ENCODE measurements around the gene PSMD8. TPM values are rescaled to one million over a fixed set of nuclear protein-coding genes. Genes with fewer than 3 reads are reported as not detected.

PSMD8 gene
- polyA plus RNA-seq, 3 donors: 148 to 207 (median 179) TPM

- 100% methylated on average over 8 of the region's 8 CpGs for WGBS (ENCODE audit: insufficient coverage)
Measured at GRCh38 chr19:38412491-38412890, 38.1 kb downstream of the PSMD8 start.

GRCh38 chr19:38412961-38413360 lies 38.6 kb downstream of the PSMD8 start:
- Histone ChIP-seq H3K27ac (ENCODE audit: low read depth in 1 of 2, low read length in 2 of 2) (peak overlapping the region in 1 of 2 donors; percentile 5), H3K27me3 (ENCODE audit: control insufficient read depth in 2 of 2, insufficient read depth in 2 of 2, low read length in 2 of 2) (no peaks in the 10 kb centered on the region), H3K9me3 (replicated peaks in 1 of 2; ENCODE audit: control insufficient read depth in 1 of 2, insufficient read depth in 1 of 2, low read length in 2 of 2) (no peaks in the 10 kb centered on the region), H2AFZ (ENCODE audit: insufficient read depth, low read depth, low read length, poor library complexity, severe bottlenecking) (no peak overlapping the region), H3K4me3 (replicated peaks in 1 of 3; ENCODE audit: low read depth in 2 of 3, low read length in 3 of 3) (no peak overlapping the region), H3K9ac (ENCODE audit: insufficient read depth, low read length, poor library complexity, severe bottlenecking) (no peak overlapping the region), H3K79me2 (ENCODE audit: insufficient read depth, low read length) (peaks cover 4% of the 10 kb centered on the region), H3K4me2 (replicated peaks; ENCODE audit: extremely low read depth, low read length, poor library complexity, severe bottlenecking) (no peak overlapping the region), H3K4me1 (ENCODE audit: control insufficient read depth in 1 of 2, insufficient read depth in 2 of 2, low read length in 2 of 2) (peaks cover 12 to 21% of the 10 kb centered on the region in 2 donors), H3K36me3 (replicated peaks in 1 of 2; ENCODE audit: control insufficient read depth in 1 of 2, insufficient read depth in 2 of 2, low read length in 2 of 2) (peaks cover 67 to 86% of the 10 kb centered on the region in 2 donors), H4K20me1 (ENCODE audit: insufficient read depth, low read length) (peaks cover 38% of the 10 kb centered on the region)
- H3K9me3 Mint-ChIP-seq: peaks cover 0 to 6% (median 0%) of the 10 kb centered on the region in 7 donors
- DNase-seq: no peak
- peak overlapping the region in 2 of 7 donors; percentile 20 to 63 for H3K27ac Mint-ChIP-seq
- WGBS (ENCODE audit: insufficient coverage): no CpG with 5 or more reads among the region's 11 CpGs
- peaks cover 25% of the 10 kb centered on the region for H3K4me1 Mint-ChIP-seq
- no peak for TF ChIP-seq CTCF (IDR thresholded peaks at IDR 0.05)
- intact Hi-C loops (cut with micrococcal nuclease): no loop called here
- H3K27me3 Mint-ChIP-seq (ENCODE audit: low read depth in 3 of 3): peaks cover 0 to 3% (median 0%) of the 10 kb centered on the region in 3 donors
- peaks cover 69 to 88% of the 10 kb centered on the region in 2 donors for H3K36me3 Mint-ChIP-seq
- H3K4me3 Mint-ChIP-seq: no peak overlapping the region

More at GRCh38 chr19:38412491-38412890, 38.1 kb downstream of the PSMD8 start:
- H3K27me3 ChIP-seq (ENCODE audit: control insufficient read depth in 2 of 2, insufficient read depth in 2 of 2, low read length in 2 of 2): no peaks in the 10 kb centered on the region
- H4K20me1 ChIP-seq (ENCODE audit: insufficient read depth, low read length): peaks cover 38% of the 10 kb centered on the region
- H3K36me3 ChIP-seq (replicated peaks in 1 of 2; ENCODE audit: control insufficient read depth in 1 of 2, insufficient read depth in 2 of 2, low read length in 2 of 2): peaks cover 67 to 86% of the 10 kb centered on the region in 2 donors
- TF ChIP-seq CTCF (IDR thresholded peaks at IDR 0.05): no peak
- intact Hi-C loops (cut with micrococcal nuclease): no loop called here
- no peak overlapping the region for H3K4me3 Mint-ChIP-seq
- H3K4me1 Mint-ChIP-seq: peaks cover 21% of the 10 kb centered on the region
- peaks cover 0 to 3% (median 0%) of the 10 kb centered on the region in 3 donors for H3K27me3 Mint-ChIP-seq (ENCODE audit: low read depth in 3 of 3)
- no peak overlapping the region for H2AFZ ChIP-seq (ENCODE audit: insufficient read depth, low read depth, low read length, poor library complexity, severe bottlenecking)
- H3K27ac ChIP-seq (ENCODE audit: low read depth in 1 of 2, low read length in 2 of 2): peak overlapping the region in 1 of 2 donors; percentile 5
- H3K9ac ChIP-seq (ENCODE audit: insufficient read depth, low read length, poor library complexity, severe bottlenecking): no peak overlapping the region
- peak overlapping the region in 2 of 7 donors; percentile 23 to 35 for H3K27ac Mint-ChIP-seq
- H3K79me2 ChIP-seq (ENCODE audit: insufficient read depth, low read length): peaks cover 4% of the 10 kb centered on the region
- peaks cover 70 to 89% of the 10 kb centered on the region in 2 donors for H3K36me3 Mint-ChIP-seq
- no peak for DNase-seq
- no peaks in the 10 kb centered on the region for H3K9me3 ChIP-seq (replicated peaks in 1 of 2; ENCODE audit: control insufficient read depth in 1 of 2, insufficient read depth in 1 of 2, low read length in 2 of 2)
- H3K4me1 ChIP-seq (ENCODE audit: control insufficient read depth in 1 of 2, insufficient read depth in 2 of 2, low read length in 2 of 2): peaks cover 9 to 17% of the 10 kb centered on the region in 2 donors
- peaks cover 0 to 6% (median 0%) of the 10 kb centered on the region in 7 donors for H3K9me3 Mint-ChIP-seq
- no peak overlapping the region for H3K4me2 ChIP-seq (replicated peaks; ENCODE audit: extremely low read depth, low read length, poor library complexity, severe bottlenecking)
- no peak overlapping the region for H3K4me3 ChIP-seq (replicated peaks in 1 of 3; ENCODE audit: low read depth in 2 of 3, low read length in 3 of 3)

All from CD14-positive monocyte (primary cell).